GM12878 (cell line): Measurements from ENCODE around the gene METAP2. TPM values are rescaled to one million over a fixed set of nuclear protein-coding genes. Genes with fewer than 3 reads are reported as not detected.

Experiments
- ATAC-seq: fragments of 200-7000 bp; cut with Tn5 transposase; 3 replicates; pipeline ENCODE4 v1.9.1; 2020; ENCODE audit warnings: mild to moderate bottlenecking, moderate library complexity
- BruUV-seq: library from RNA; stranded (reverse); fragments of 400-500 nt; replicated peaks from 2 replicates; lab custom pipeline; 2021; lab: Mats Ljungman, UMichigan
- CTCF ChIA-PET: fragments of 300-600 bp; sonication (Branson Sonifier 250); formaldehyde crosslinking; extraction: SDS; loops from one replicate; lab custom pipeline; 2021; ENCODE audit warnings: inconsistent platforms; lab: Yijun Ruan, JAX
- POLR2A ChIA-PET: fragments of 350-600 bp; formaldehyde crosslinking; extraction: SDS; loops from one replicate; lab custom pipeline; 2021; ENCODE audit warnings: inconsistent platforms; lab: Charles Lee
- RAD21 ChIA-PET: fragments of 300-600 bp; sonication (Branson Sonifier 250); formaldehyde crosslinking; loops from one replicate; lab custom pipeline; 2023; ENCODE audit warnings: antibody characterized with exemption; ENCODE audit not compliant: unreplicated experiment; lab: Charles Lee
- SMC1A ChIA-PET: fragments of 300-600 bp; sonication (Branson Sonifier 250); formaldehyde crosslinking; loops from one replicate; lab custom pipeline; 2023; ENCODE audit not compliant: unreplicated experiment, uncharacterized antibody; lab: Charles Lee
- DNase-seq: peaks from one replicate; pipeline ENCODE4 v3.0.0-alpha.2; 2011; ENCODE audit warnings: low read depth, low spot score
- FAIRE-seq: peaks from 3 replicates; lab custom pipeline; 2011; peaks lifted over from hg19 to GRCh38; lab: Jason Lieb, UNC
- H2AFZ ChIP-seq: 2 replicates; pipeline ENCODE4 v1.6.0; 2011; ENCODE audit warnings: low read depth, low read length, control low read depth; ENCODE audit not compliant: control insufficient read depth
- H3K27ac ChIP-seq: 2 replicates; pipeline ENCODE4 v1.5.1; 2011; ENCODE audit warnings: control low read depth; ENCODE audit not compliant: control insufficient read depth, insufficient read depth
- H3K27me3 ChIP-seq, 2 experiments: replicated peaks in 1 of 2; 2 replicates each; pipeline versions ENCODE4 v1.6.0 to v1.6.1; 2011; ENCODE audit warnings: low read length in 1 of 2; ENCODE audit not compliant: control insufficient read depth in 2 of 2, insufficient read depth in 2 of 2
- H3K36me3 ChIP-seq, 2 experiments: 2 replicates each; pipeline ENCODE4 v1.5.1; 2011; ENCODE audit warnings: low read length in 1 of 2; ENCODE audit not compliant: control insufficient read depth in 2 of 2, insufficient read depth in 2 of 2
- H3K4me1 ChIP-seq: 2 replicates; pipeline ENCODE4 v1.6.1; 2011; ENCODE audit warnings: mild to moderate bottlenecking, low read length, moderate library complexity, mixed read lengths; ENCODE audit not compliant: control insufficient read depth, insufficient read depth
- H3K4me2 ChIP-seq: 2 replicates; pipeline ENCODE4 v1.6.0; 2011; ENCODE audit warnings: control low read depth; ENCODE audit not compliant: control insufficient read depth, insufficient read depth
- H3K4me3 ChIP-seq: fragments of 200-600 bp; sonication (generic); 2 replicates; pipeline ENCODE4 v1.5.1; 2016
- H3K79me2 ChIP-seq: 2 replicates; pipeline ENCODE4 v1.6.0; 2011; ENCODE audit warnings: low read length; ENCODE audit not compliant: control insufficient read depth, insufficient read depth
- H3K9ac ChIP-seq: 2 replicates; pipeline ENCODE4 v1.8.0; 2011; ENCODE audit warnings: low read length, control low read depth, mixed read lengths; ENCODE audit not compliant: control insufficient read depth, insufficient read depth
- H3K9me3 ChIP-seq: replicated peaks from 3 replicates; pipeline ENCODE4 v1.5.1; 2011; ENCODE audit warnings: mild to moderate bottlenecking, low read length; ENCODE audit not compliant: control insufficient read depth, insufficient read depth
- H4K20me1 ChIP-seq: 2 replicates; pipeline ENCODE4 v1.6.0; 2011; ENCODE audit not compliant: control insufficient read depth, insufficient read depth
- CREM ChIP-seq: IDR thresholded peaks from 2 replicates; pipeline ENCODE4 v1.6.1; 2014; ENCODE audit warnings: antibody characterized with exemption, low read depth
- CTCF ChIP-seq, 3 experiments: IDR thresholded peaks in 2 of 3; conservative IDR thresholded peaks in 1 of 3; 2 replicates each; pipeline ENCODE4 v1.5.1; 2011; ENCODE audit warnings: low read depth in 3 of 3, low read length in 3 of 3, mild to moderate bottlenecking in 3 of 3, control low read depth in 2 of 3, moderate library complexity in 2 of 3, inconsistent platforms in 1 of 3, mixed read lengths in 1 of 3; ENCODE audit not compliant: control insufficient read depth in 2 of 3, insufficient read depth in 1 of 3; ENCODE audit errors: extremely low read depth in 1 of 3
- ESRRA ChIP-seq: IDR thresholded peaks from 2 replicates; pipeline ENCODE4 v1.6.1; 2012; ENCODE audit warnings: mild to moderate bottlenecking, low read length, improper control_type of control experiment
- GATAD2B ChIP-seq: fragments of 450-650 bp; conservative IDR thresholded peaks from 2 replicates; pipeline ENCODE4 v1.6.1; 2017; ENCODE audit warnings: low read depth, mild to moderate bottlenecking, moderate library complexity
- MEF2B ChIP-seq: fragments of 450-650 bp; IDR thresholded peaks from 2 replicates; pipeline ENCODE4 v1.6.1; 2018; ENCODE audit warnings: mild to moderate bottlenecking, moderate library complexity; ENCODE audit not compliant: partially characterized antibody, poor library complexity, severe bottlenecking
- NR2F1 ChIP-seq: fragments of 450-650 bp; conservative IDR thresholded peaks from 2 replicates; pipeline ENCODE4 v1.6.1; 2017; ENCODE audit warnings: mild to moderate bottlenecking
- PAX5 ChIP-seq: IDR thresholded peaks from 2 replicates; pipeline ENCODE4 v1.6.1; 2011; ENCODE audit warnings: low read depth, low read length, borderline replicate concordance
- RAD51 ChIP-seq: fragments of 450-650 bp; IDR thresholded peaks from 2 replicates; pipeline ENCODE4 v1.6.1; 2016; ENCODE audit warnings: moderate library complexity, mild to moderate bottlenecking, inconsistent platforms
- RB1 ChIP-seq: fragments of 450-650 bp; formaldehyde crosslinking; IDR thresholded peaks from 2 replicates; pipeline ENCODE4 v1.6.1; 2017; ENCODE audit warnings: mild to moderate bottlenecking, borderline replicate concordance
- REST ChIP-seq: IDR thresholded peaks from 2 replicates; pipeline ENCODE4 v1.6.1; 2012; ENCODE audit warnings: mild to moderate bottlenecking, low read depth, low read length
- STAT3 ChIP-seq: IDR thresholded peaks from 2 replicates; pipeline ENCODE4 v1.6.1; 2011; ENCODE audit warnings: low read depth, low read length, improper control_type of control experiment
- SUPT20H ChIP-seq: IDR thresholded peaks from 2 replicates; pipeline ENCODE4 v1.6.1; 2011; ENCODE audit warnings: low read depth, mild to moderate bottlenecking, low read length, moderate library complexity, borderline replicate concordance; ENCODE audit not compliant: control insufficient read depth
- TARDBP ChIP-seq: IDR thresholded peaks from 2 replicates; pipeline ENCODE4 v1.6.1; 2016; ENCODE audit warnings: borderline replicate concordance
- TCF12 ChIP-seq: IDR thresholded peaks from 2 replicates; pipeline ENCODE4 v1.6.1; 2011; ENCODE audit warnings: low read depth, mild to moderate bottlenecking, low read length
- TCF3 ChIP-seq: IDR thresholded peaks from 2 replicates; pipeline ENCODE4 v1.6.1; 2012; ENCODE audit warnings: low read depth, mild to moderate bottlenecking, low read length, borderline replicate concordance; ENCODE audit not compliant: insufficient read depth
- USF2 ChIP-seq: IDR thresholded peaks from 2 replicates; pipeline ENCODE4 v1.6.1; 2011; ENCODE audit warnings: low read depth, low read length, improper control_type of control experiment, borderline replicate concordance
- WGBS: methylation state at CpG from one replicate; pipeline ENCODE4 v1.1.6; 2016; ENCODE audit warnings: low lambda C conversion rate; ENCODE audit not compliant: insufficient replicate concordance, insufficient coverage; ENCODE audit errors: missing lambda C conversion rate; 5-methylcytosine and 5-hydroxymethylcytosine counted together
- in situ Hi-C: fragments of 300-500 bp; cut with MboI; formaldehyde crosslinking; loops from 9 replicates; pipeline ENCODE4 v1.14.3; 2018; ENCODE audit warnings: mixed read lengths
- intact Hi-C: fragments of 100-400 bp; cut with micrococcal nuclease; formaldehyde crosslinking; loops from one replicate; pipeline ENCODE4 v1.14.2; 2022; ENCODE audit not compliant: unreplicated experiment
- polyA plus RNA-seq, 11 experiments: library from polyadenylated mRNA; depleted of rRNA in 4 of 11; unstranded in 6 of 11; stranded (reverse) in 5 of 11; fragments of >200 nt; fragmentation: Nextera tagmentation in 4 of 11; fragmentation: Illumina TruSeq in 1 of 11; extraction: Ambion mirVana in 4 of 11; extraction: Trizol in 1 of 11; gene quantifications; 1 replicate in 1 of 11; 2 replicates in 10 of 11; pipeline versions ENCODE4 v1.2.1 to v1.2.3, GENCODE V29; 2011 to 2016; ENCODE audit warnings: inconsistent platforms in 2 of 11, missing spikeins in 2 of 11, low read depth in 1 of 11
- total RNA-seq, 4 experiments: library from RNA; depleted of rRNA in 3 of 4; stranded (reverse); fragments of >200 nt in 3 of 4; fragmentation: Illumina TruSeq in 1 of 4; extraction: Trizol in 1 of 4; gene quantifications; 2 replicates each; pipeline versions ENCODE4 v1.2.1 to v1.2.3, GENCODE V29; 2013 to 2021

METAP2 gene
- total and polyA plus RNA-seq, 10 of the 15 experiments (the other 5 are each of a cell fraction or from before 2014, with no cell fraction given) = 50.7 to 132 (median 73.9) TPM

GRCh38 chr12:95495433-95495832 is 21.5 kb downstream of the METAP2 start:
- intact Hi-C loops = no loop called here
- Histone ChIP-seq H3K9me3 (peaks cover 9% of the 10 kb centered on the region; the same call in 2 of the 3 replicates), H3K27ac (no peak overlapping the region), H3K4me1 (no peaks in the 10 kb centered on the region), H3K4me3 (no peak overlapping the region), H3K9ac (no peak overlapping the region), H3K36me3 (peaks cover 6 to 39% of the 10 kb centered on the region in 2 experiments), H2AFZ (no peak overlapping the region), H3K27me3 (no peaks in the 10 kb centered on the region), H3K79me2 (no peaks in the 10 kb centered on the region), H4K20me1 (no peaks in the 10 kb centered on the region)
- no peak for DNase-seq
- ChIA-PET RAD21 (no interaction called here), POLR2A (no interaction called here), CTCF (no interaction called here)
- in situ Hi-C loops = no loop called here
- BruUV-seq = no TSS peak
- TF ChIP-seq REST = no peak
- TF ChIP-seq RAD51 = no peak
- TF ChIP-seq STAT3 = no peak
- no peak for TF ChIP-seq TARDBP
- no peak for TF ChIP-seq TCF3
- TF ChIP-seq ESRRA = no peak
- no peak for TF ChIP-seq PAX5
- no peak for TF ChIP-seq MEF2B
- no peak for TF ChIP-seq NR2F1
- TF ChIP-seq CREM = no peak
- TF ChIP-seq USF2 = no peak
- no peak for TF ChIP-seq RB1
- no peak for TF ChIP-seq CTCF (IDR thresholded peaks at IDR 0.05 in 2 of 3, conservative IDR thresholded peaks at IDR 0.05 in 1 of 3; ENCODE audit: control insufficient read depth in 2 of 3, extremely low read depth in 1 of 3, insufficient read depth in 1 of 3, low read depth in 3 of 3, low read length in 3 of 3)
- no peak for TF ChIP-seq SUPT20H
- no peak for TF ChIP-seq TCF12
- no peak for TF ChIP-seq GATAD2B
- TF ChIP-seq, all 136 proteins: peak for 0
- SMC1A ChIA-PET = interaction anchor here (1.1 kb wide), 1 partner anchor 18 kb away, joined by 4 read pairs; no protein-coding TSS in a partner anchor
- no peak for ATAC-seq
- WGBS = 42% methylated on average over 1 of the region's 1 CpG
- FAIRE-seq = no peak
- no peak overlapping the region for H3K4me2 ChIP-seq
